Stromal cell of bone marrow (primary cell): ENCODE results near the gene TNFAIP3.

Source experiments
- DNase-seq: peaks from one replicate; pipeline ENCODE4 v3.0.0-alpha.2; 2012; ENCODE audit warnings: low read depth

TNFAIP3 gene

DNA sequence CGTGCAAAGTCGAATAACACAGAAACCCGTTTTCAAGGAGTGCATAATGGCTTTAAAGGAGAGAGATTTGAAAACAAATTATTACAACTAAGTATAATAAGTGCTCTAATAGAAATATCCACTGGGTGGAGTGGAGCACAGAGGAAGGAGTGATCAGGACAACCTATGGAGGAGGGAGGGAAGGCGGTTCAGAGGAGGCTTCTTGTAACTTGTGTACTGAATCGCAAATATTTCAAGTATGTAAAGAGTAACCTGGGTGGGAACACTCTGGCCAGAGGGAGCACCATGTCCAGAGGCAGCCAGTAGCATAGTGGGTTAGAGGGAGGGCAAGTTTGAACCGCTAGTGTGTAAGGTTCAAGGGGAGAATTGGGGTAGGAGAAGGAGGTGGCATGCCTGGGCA lies 21.6 kb upstream of the TNFAIP3 start:
- DNase-seq: no peak

DNA sequence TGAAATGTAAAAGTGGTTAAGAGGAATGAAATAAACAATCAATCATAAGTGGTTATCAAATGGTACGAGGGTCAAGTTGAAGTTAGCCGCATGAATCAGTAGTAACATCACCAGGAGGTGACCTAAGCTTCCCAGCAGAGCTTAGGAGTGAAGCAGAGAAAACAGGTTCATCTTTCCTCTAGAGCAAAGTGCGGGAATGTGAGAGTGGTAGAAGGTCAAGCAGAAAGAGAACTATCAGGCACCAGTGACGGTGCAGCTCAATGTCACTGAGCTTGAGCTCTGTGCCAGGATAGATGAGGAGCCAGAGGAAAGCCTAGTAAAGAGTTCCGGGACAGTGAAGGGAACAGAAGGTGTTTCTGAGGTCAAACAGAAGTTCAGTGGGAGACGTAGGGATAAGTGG lies 20.8 kb upstream of the TNFAIP3 start:
- no peak for DNase-seq

- DNase-seq: no peak
These were observed 20.2 kb upstream of the TNFAIP3 start for GRCh38 chr6:137846772-137847313.

DNA sequence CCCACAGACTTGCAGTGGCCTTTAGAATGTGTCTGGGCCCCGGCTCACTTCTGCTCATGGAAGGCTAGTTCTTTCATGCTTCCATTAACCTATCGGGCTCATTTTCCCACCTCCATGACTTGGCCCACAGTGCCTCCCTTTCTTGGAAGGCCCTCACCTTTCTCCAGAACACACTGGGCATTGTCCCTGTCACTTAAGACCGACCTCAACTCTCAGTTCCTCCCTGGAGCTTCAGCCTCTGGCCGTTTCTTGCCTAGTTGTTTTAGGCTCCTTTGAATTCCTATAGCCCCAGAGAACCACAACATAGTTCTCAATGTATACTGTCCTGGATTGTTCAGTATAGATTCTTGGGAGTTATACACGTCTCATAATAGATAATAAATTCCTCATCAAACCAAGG lies 19.3 kb upstream of the TNFAIP3 start:
- DNase-seq: no peak

DNA sequence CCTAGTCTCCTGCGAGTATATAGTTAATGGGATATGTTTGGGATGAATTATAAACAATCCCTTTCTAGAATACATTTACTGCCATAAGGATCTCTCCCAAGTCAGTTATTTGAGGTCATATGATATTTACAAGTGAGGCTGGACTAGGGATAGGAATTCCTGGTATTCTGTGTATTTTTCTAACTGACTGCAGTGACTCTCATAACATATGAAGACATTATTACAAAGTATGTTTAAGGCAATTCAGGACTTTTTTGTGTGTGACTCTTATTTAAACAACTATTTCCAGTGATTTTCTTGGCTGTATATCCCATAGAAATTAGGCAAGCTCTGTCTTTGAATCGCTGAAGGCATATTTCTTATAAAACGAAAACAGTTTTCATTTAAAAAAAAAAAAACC lies 18.4 kb upstream of the TNFAIP3 start:
- DNase-seq: no peak

GRCh38 chr6:137849181-137849980 lies 17.7 kb upstream of the TNFAIP3 start:
- DNase-seq: no peak

GRCh38 chr6:137849981-137850714 lies 16.9 kb upstream of the TNFAIP3 start:
- no peak for DNase-seq

- DNase-seq: no peak
These were observed 16.1 kb upstream of the TNFAIP3 start for GRCh38 chr6:137850816-137851602.

GRCh38 chr6:137851669-137852068 lies 15.4 kb upstream of the TNFAIP3 start:
- DNase-seq: no peak

DNA sequence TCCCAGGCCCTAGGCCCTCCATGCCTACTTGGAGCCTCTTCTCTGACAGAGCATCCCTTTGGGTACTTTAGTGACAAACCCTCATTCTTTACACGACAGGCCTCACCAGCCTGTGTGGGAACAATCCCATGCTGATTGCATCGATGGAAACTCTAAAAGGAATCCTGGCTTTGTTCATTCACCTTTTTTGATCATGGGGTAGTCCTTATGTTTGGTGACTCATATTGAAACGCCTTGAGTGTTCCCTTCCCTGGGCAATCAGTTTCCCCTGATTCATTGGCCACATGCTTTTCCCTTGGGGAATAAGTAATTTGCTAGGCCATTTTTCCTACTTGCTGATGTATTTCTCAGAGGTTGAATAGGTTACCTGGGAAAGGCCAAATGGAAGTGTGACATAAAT lies 14.7 kb upstream of the TNFAIP3 start:
- no peak for DNase-seq

GRCh38 chr6:137852811-137853210 lies 14.2 kb upstream of the TNFAIP3 start:
- no peak for DNase-seq

- DNase-seq: no peak
These were observed 13.4 kb upstream of the TNFAIP3 start for GRCh38 chr6:137853569-137854213.

- no peak for DNase-seq
These were observed 10.7 kb upstream of the TNFAIP3 start for GRCh38 chr6:137856138-137856898.

GRCh38 chr6:137859025-137859424 lies 8.0 kb upstream of the TNFAIP3 start:
- no peak for DNase-seq

DNA sequence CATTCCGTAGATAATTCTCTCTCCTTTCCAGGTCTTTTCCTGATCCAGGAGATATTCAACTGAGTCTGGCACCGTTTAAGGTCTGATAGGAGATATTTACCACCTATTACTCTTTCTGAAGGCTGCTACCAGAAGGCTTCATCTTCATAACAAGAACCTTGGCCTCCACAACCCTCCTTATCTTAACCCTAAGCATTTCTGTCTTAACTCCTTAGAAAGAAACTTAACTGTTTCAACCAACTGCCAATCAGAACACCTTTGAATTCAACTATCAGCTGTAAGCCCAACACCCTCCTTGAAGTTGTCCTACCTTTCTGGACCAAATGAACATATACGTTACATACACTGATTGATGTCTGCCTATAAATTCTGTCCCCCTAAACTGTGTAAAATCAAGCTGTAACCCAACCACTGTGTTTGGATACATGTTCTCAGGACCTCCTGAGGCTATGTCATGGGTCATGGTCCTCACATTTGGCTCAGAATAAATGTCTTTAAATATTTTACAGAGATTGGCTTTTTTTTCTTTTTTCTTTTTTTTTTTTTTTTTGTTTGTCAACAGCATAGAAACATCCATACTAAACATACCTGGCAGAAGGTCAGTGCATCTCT lies 6.6 kb upstream of the TNFAIP3 start:
- DNase-seq: no peak

DNA sequence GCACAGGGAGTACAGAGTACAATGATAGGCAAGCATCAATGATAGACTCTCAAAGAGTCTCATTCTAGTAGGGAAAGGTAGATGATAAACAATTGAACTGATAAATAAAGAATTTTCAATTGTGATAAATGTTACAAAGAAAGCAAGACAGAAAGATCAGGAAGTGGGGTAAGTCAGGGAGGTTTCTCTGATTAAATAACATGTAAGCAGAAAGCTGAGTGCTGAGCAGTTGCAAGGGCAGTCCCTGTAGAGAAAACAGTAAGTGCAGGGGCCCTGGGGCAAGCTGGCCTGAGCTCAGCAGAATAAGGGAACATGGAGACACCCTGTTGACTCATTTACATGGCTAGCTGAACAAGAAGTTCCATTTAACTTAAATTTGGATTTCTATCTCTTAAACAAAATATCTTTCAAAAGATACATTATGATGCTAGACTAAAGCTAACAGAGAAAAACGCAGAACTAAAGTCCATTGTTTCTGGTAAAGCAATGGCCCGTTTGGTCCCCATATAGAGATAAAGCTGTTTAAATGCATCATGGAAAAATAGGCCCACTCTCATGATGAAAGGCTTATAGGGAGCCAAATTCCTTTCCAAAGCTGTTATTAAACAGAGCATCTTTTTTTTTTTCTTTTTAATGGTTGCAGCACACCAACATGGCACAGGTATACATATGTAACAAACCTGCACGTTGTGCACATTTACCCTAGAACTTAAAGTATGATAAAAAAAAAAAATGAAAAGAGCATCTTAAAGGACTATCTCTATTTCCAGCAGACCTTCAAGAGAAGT lies 5.3 kb upstream of the TNFAIP3 start:
- DNase-seq: no peak

DNA sequence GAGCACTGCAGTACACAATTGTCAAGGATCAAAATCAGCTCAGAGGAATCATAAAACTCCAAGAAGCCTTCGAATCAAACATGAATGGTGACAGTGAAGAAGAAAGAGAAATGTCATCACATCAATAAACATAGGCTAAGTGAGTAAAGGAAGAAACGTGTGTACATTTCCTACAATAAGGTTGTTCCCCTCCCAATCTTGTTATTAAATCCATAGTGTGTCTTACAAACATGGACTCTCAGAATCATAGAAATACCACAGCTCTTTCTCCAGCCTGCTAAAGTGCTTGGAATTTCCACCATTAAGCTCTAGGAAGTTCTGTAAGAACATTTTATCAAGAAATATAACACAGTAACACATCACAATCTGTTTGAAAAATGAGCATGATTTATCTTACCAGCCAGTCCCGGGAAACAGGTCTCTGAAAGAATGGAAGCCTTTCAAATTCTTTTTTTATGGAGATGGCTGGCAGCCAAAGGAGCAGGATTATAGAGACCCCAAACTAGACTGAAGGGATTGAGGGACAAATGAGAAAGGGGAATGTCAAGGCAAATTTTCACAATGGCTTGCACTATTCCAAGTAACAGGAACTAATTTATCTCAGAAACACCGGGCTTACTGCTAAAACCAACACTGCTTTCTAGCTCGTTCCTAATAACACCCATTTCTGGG lies 4.5 kb upstream of the TNFAIP3 start:
- DNase-seq: no peak

- no peak for DNase-seq
These were observed 3.8 kb upstream of the TNFAIP3 start for GRCh38 chr6:137863091-137863797.
